ENCODE data around the gene ZNF512.

Gene ZNF512

GRCh38 chr2:27638709-27639108 is 55.9 kb downstream of the ZNF512 start:
- H3K36me3 ChIP-seq (ENCODE audit: insufficient read depth, insufficient read length, low read length): peaks cover 74% of the 10 kb centered on the region
- no peaks in the 10 kb centered on the region for H3K27me3 ChIP-seq (ENCODE audit: insufficient read depth, insufficient read length)
- H3K9ac ChIP-seq (ENCODE audit: insufficient read length, low read depth): no peak overlapping the region
- no peak overlapping the region for H3K4me3 ChIP-seq (ENCODE audit: insufficient read length, low read depth)
- DNase-seq (ENCODE audit: low read depth, low spot score): no peak
- H3K4me1 ChIP-seq (ENCODE audit: insufficient read depth, insufficient read length): no peaks in the 10 kb centered on the region
- TF ChIP-seq SUZ12 (IDR thresholded peaks at IDR 0.05; ENCODE audit: extremely low read depth, insufficient read depth, insufficient read length) (no peak), YY1 (IDR thresholded peaks at IDR 0.05; ENCODE audit: insufficient read depth, insufficient read length) (no peak), ZNF274 (IDR thresholded peaks at IDR 0.05; ENCODE audit: low read depth, low read length) (no peak)
- no peaks in the 10 kb centered on the region for H3K9me3 ChIP-seq (ENCODE audit: insufficient read depth, low read length)

- peaks cover 63% of the 10 kb centered on the region for H3K36me3 ChIP-seq (ENCODE audit: insufficient read depth, insufficient read length, low read length)
- no peak overlapping the region for H3K4me3 ChIP-seq (ENCODE audit: insufficient read length, low read depth)
- DNase-seq (ENCODE audit: low read depth, low spot score): no peak
- no peaks in the 10 kb centered on the region for H3K27me3 ChIP-seq (ENCODE audit: insufficient read depth, insufficient read length)
- no peak for TF ChIP-seq ZNF274 (IDR thresholded peaks at IDR 0.05; ENCODE audit: low read depth, low read length)
- TF ChIP-seq YY1 (IDR thresholded peaks at IDR 0.05; ENCODE audit: insufficient read depth, insufficient read length): no peak
- no peak for TF ChIP-seq SUZ12 (IDR thresholded peaks at IDR 0.05; ENCODE audit: extremely low read depth, insufficient read depth, insufficient read length)
- no peaks in the 10 kb centered on the region for H3K9me3 ChIP-seq (ENCODE audit: insufficient read depth, low read length)
- no peaks in the 10 kb centered on the region for H3K4me1 ChIP-seq (ENCODE audit: insufficient read depth, insufficient read length)
- no peak overlapping the region for H3K9ac ChIP-seq (ENCODE audit: insufficient read length, low read depth)
Measured at GRCh38 chr2:27640722-27641245, 57.9 kb downstream of the ZNF512 start.

DNA sequence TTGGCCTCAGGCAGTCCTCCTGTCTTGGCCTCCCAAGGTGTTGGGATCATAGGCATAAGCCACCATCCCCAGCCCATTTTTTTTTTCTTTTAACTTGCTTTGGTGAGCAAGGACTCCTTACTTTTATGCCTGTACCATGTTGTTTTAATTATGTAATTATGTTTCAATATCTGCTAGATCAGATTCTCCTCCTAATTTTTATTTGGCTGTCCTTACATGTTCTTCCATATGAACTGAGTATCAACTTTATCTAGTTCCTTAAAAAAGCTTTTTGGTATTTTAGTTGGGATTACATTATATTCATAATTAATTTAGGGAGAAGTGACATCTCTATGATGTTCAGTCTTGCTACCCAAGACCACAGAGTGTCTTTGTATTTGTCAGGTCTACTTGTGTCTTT is 62.4 kb downstream of the ZNF512 start:
- DNase-seq (ENCODE audit: low read depth, low spot score): no peak
- TF ChIP-seq ZNF274 (IDR thresholded peaks at IDR 0.05; ENCODE audit: low read depth, low read length) (no peak), YY1 (IDR thresholded peaks at IDR 0.05; ENCODE audit: insufficient read depth, insufficient read length) (no peak), SUZ12 (IDR thresholded peaks at IDR 0.05; ENCODE audit: extremely low read depth, insufficient read depth, insufficient read length) (no peak)
- H3K4me3 ChIP-seq (ENCODE audit: insufficient read length, low read depth): no peak overlapping the region
- peaks cover 55% of the 10 kb centered on the region for H3K36me3 ChIP-seq (ENCODE audit: insufficient read depth, insufficient read length, low read length)
- no peak overlapping the region for H3K9ac ChIP-seq (ENCODE audit: insufficient read length, low read depth)
- no peaks in the 10 kb centered on the region for H3K9me3 ChIP-seq (ENCODE audit: insufficient read depth, low read length)
- H3K4me1 ChIP-seq (ENCODE audit: insufficient read depth, insufficient read length): no peaks in the 10 kb centered on the region
- no peaks in the 10 kb centered on the region for H3K27me3 ChIP-seq (ENCODE audit: insufficient read depth, insufficient read length)

- no peak for DNase-seq (ENCODE audit: low read depth, low spot score)
- Histone ChIP-seq H3K27me3 (ENCODE audit: insufficient read depth, insufficient read length) (no peaks in the 10 kb centered on the region), H3K9me3 (ENCODE audit: insufficient read depth, low read length) (no peaks in the 10 kb centered on the region), H3K9ac (ENCODE audit: insufficient read length, low read depth) (no peak overlapping the region), H3K4me3 (ENCODE audit: insufficient read length, low read depth) (no peak overlapping the region), H3K36me3 (ENCODE audit: insufficient read depth, insufficient read length, low read length) (peaks cover 60% of the 10 kb centered on the region), H3K4me1 (ENCODE audit: insufficient read depth, insufficient read length) (no peaks in the 10 kb centered on the region)
- TF ChIP-seq YY1 (IDR thresholded peaks at IDR 0.05; ENCODE audit: insufficient read depth, insufficient read length) (no peak), SUZ12 (IDR thresholded peaks at IDR 0.05; ENCODE audit: extremely low read depth, insufficient read depth, insufficient read length) (no peak), ZNF274 (IDR thresholded peaks at IDR 0.05; ENCODE audit: low read depth, low read length) (no peak)
Measured at GRCh38 chr2:27647289-27647688, 64.4 kb downstream of the ZNF512 start.

DNA sequence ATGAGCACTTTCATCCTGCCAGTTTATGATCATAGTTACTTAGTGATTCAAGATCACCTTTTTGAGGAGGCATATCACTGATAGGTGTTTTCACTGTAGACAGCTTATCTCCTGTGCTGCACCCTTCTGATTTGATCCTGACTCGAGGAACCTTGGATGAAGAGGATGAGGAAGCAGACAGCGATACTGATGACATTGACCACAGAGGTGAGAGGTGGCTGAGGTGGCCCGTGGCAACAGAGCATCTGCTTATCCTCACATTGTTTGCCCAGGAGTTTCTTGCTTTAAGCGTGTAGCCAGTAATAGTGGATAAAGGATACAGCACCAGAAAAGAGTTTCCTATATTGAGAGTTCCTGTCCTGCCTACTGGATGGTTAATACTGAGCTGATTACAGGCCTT is 64.9 kb downstream of the ZNF512 start:
- Histone ChIP-seq H3K36me3 (ENCODE audit: insufficient read depth, insufficient read length, low read length) (peaks cover 64% of the 10 kb centered on the region), H3K4me1 (ENCODE audit: insufficient read depth, insufficient read length) (no peaks in the 10 kb centered on the region), H3K4me3 (ENCODE audit: insufficient read length, low read depth) (no peak overlapping the region), H3K9ac (ENCODE audit: insufficient read length, low read depth) (no peak overlapping the region), H3K9me3 (ENCODE audit: insufficient read depth, low read length) (no peaks in the 10 kb centered on the region), H3K27me3 (ENCODE audit: insufficient read depth, insufficient read length) (no peaks in the 10 kb centered on the region)
- TF ChIP-seq YY1 (IDR thresholded peaks at IDR 0.05; ENCODE audit: insufficient read depth, insufficient read length): no peak
- TF ChIP-seq ZNF274 (IDR thresholded peaks at IDR 0.05; ENCODE audit: low read depth, low read length): no peak
- TF ChIP-seq SUZ12 (IDR thresholded peaks at IDR 0.05; ENCODE audit: extremely low read depth, insufficient read depth, insufficient read length): no peak
- DNase-seq (ENCODE audit: low read depth, low spot score): no peak

DNA sequence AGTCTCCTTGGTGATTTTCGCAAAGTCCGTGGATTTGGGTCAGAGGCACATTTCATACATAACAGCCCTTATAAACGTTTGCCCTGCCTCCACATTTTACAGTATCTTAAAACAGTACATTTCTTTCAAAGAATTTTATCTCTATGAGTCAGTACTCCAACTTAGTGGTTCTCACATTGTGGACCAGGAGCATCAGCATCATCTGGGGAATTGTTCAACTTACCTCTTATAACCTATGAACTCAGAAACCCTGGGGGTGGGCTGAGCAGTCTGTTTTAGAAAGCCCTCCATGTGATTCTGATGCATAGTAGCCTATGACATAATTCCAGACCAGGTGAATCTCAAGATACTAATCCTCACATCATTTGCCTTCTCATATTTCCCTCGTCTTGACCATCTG is 68.2 kb downstream of the ZNF512 start:
- Histone ChIP-seq H3K27me3 (ENCODE audit: insufficient read depth, insufficient read length) (no peaks in the 10 kb centered on the region), H3K4me3 (ENCODE audit: insufficient read length, low read depth) (no peak overlapping the region), H3K36me3 (ENCODE audit: insufficient read depth, insufficient read length, low read length) (peaks cover 79% of the 10 kb centered on the region), H3K4me1 (ENCODE audit: insufficient read depth, insufficient read length) (no peaks in the 10 kb centered on the region), H3K9me3 (ENCODE audit: insufficient read depth, low read length) (no peaks in the 10 kb centered on the region), H3K9ac (ENCODE audit: insufficient read length, low read depth) (no peak overlapping the region)
- TF ChIP-seq SUZ12 (IDR thresholded peaks at IDR 0.05; ENCODE audit: extremely low read depth, insufficient read depth, insufficient read length) (no peak), ZNF274 (IDR thresholded peaks at IDR 0.05; ENCODE audit: low read depth, low read length) (no peak), YY1 (IDR thresholded peaks at IDR 0.05; ENCODE audit: insufficient read depth, insufficient read length) (no peak)
- DNase-seq (ENCODE audit: low read depth, low spot score): no peak

DNA sequence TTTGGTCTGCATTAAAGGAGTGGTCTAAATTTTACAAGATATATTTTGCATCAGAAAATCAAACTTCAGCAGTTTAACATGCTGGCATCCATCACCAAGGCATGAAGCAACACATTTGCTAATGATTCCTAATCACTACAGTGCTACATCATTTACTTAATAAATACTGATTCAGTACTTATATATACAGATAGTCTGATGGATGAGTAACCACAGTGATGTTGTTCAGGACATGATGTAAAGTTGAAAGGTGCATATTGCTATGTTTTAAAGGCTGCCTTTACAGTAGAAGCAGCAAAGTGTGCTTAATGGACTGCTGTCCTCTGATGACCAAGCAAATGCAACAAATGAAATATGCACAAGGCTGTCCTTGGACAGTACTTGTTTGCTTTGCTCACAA is 69.5 kb downstream of the ZNF512 start:
- Histone ChIP-seq H3K9ac (ENCODE audit: insufficient read length, low read depth) (no peak overlapping the region), H3K4me1 (ENCODE audit: insufficient read depth, insufficient read length) (no peaks in the 10 kb centered on the region), H3K9me3 (ENCODE audit: insufficient read depth, low read length) (no peaks in the 10 kb centered on the region), H3K4me3 (ENCODE audit: insufficient read length, low read depth) (no peak overlapping the region), H3K27me3 (ENCODE audit: insufficient read depth, insufficient read length) (no peaks in the 10 kb centered on the region), H3K36me3 (ENCODE audit: insufficient read depth, insufficient read length, low read length) (peaks cover 86% of the 10 kb centered on the region)
- TF ChIP-seq YY1 (IDR thresholded peaks at IDR 0.05; ENCODE audit: insufficient read depth, insufficient read length): no peak
- no peak for TF ChIP-seq SUZ12 (IDR thresholded peaks at IDR 0.05; ENCODE audit: extremely low read depth, insufficient read depth, insufficient read length)
- no peak for TF ChIP-seq ZNF274 (IDR thresholded peaks at IDR 0.05; ENCODE audit: low read depth, low read length)
- DNase-seq (ENCODE audit: low read depth, low spot score): no peak
